Fibroblast of skin of abdomen (primary cell): ENCODE data around the gene PHF20. TPM values are rescaled to one million over a fixed set of nuclear protein-coding genes. Genes with fewer than 3 reads are reported as not detected.
"Not testable (repeated sequence)": the region's sequence is repeated elsewhere in the genome, so short reads cannot be mapped to it uniquely, and the experiment has no call there.

Experiments
- DNase-seq: peaks from one replicate; pipeline ENCODE4 v3.0.0-alpha.2; 2013
- polyA plus RNA-seq, 2 experiments: library from polyadenylated mRNA; unstranded; fragments of 120-200 nt; gene quantifications; one replicate each; pipeline ENCODE4 v1.2.1, GENCODE V29; 2013; ENCODE audit not compliant: insufficient read length in 2 of 2

Gene PHF20
- polyA plus RNA-seq (2013, experiment 1 of 2; ENCODE audit: insufficient read length): 24.5 TPM
- 23.6 TPM for polyA plus RNA-seq (2013, experiment 2 of 2; ENCODE audit: insufficient read length)

DNA sequence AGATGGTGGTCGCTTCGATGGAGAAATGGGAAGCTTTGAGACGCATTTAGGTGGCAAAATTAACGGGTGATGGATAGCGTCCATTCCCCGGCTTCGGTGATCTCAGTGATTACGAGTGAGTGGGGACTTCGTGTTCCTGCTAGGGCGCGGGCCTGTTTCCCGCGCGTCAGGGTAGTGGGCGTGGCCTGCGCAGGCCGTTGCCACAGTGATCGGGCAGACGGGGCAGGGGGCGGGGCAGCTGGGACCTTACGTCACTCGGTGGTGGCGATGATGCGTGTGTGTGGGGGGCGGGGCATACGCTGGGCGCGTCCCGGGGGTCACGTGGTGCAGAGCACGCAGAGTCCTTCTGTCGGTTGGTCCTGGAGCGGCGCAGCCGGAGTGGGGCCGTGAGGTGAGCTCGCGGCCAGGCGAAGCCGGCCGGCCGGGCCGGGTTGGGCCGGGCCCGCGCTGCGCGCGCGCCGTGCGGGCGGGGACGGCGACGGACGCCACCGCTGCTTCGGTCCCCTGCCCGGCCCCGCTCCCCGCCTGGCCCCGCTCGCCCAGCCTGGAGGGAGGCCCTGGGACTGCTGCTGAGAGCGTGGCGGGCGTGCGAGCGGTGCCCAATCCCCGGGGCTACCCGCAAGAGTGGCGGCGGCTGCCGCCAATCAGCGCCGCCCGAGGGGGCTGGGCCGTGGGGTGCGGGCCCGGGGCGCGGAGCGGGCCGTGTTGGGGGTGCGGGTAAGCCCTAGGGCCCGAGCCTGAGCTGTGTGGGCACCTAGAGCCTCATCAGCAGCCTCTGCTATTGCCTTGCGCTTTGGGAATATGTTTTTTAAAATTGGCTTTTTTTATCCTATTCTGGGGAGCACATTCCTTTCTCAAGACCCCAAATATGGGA lies at the start of gene PHF20:
Gene PHF20, plus strand, starts transcription at position 327 of the 874 bp plus-strand sequence. CDS start 29,508 bp downstream, outside the sequence.
- peak; percentile 96 for DNase-seq

DNA sequence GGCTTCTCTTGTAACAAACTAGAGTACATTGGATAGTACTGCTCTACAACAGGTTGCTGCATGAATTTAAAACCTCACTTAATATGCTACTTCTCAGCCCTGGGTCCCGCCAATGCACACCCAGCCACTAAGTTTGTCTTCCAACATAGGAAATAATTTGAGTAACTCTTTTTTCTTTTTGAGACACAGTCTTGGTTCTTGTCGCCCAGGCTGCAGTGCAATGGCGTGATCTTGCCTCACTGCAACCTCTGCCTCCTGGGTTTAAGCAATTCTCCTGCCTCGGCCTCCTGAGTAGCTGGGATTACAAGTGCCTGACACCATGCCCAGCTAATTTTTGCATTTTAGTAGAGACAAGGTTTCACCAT lies 48.6 kb upstream of the PHF20 start:
- DNase-seq: not testable (repeated sequence)

DNA sequence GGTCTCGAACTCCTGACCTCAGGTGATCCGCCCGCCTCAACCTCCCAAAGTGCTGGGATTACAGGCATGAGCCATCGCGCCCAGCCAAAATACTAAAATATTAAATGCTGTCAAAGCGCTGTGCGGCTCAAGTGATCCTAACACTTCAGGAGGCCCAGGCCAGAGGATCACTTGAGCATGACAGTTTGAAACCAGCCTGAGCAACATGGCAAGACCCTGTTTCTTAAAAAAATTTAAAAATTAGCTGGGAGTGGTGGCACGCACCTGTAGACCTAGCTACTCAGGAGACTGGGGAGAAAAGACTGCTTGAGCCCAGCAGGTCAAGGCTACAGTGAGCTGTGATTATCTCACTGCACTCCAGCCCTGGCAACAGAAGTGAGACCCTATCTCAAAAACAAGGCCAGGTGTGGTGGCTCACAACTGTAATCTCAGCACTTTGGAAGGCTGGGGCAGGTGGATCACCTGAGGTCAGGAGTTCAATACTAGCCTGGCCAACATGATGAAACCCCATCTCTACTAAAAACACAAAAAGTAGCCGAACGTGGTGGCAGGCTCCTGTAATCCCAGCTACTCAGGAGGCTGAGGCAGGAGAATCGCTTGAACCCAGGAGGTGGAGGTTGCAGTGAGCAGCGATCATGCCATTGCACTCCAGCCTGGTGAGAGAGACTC lies 48.0 kb upstream of the PHF20 start:
- DNase-seq: not testable (repeated sequence)

DNA sequence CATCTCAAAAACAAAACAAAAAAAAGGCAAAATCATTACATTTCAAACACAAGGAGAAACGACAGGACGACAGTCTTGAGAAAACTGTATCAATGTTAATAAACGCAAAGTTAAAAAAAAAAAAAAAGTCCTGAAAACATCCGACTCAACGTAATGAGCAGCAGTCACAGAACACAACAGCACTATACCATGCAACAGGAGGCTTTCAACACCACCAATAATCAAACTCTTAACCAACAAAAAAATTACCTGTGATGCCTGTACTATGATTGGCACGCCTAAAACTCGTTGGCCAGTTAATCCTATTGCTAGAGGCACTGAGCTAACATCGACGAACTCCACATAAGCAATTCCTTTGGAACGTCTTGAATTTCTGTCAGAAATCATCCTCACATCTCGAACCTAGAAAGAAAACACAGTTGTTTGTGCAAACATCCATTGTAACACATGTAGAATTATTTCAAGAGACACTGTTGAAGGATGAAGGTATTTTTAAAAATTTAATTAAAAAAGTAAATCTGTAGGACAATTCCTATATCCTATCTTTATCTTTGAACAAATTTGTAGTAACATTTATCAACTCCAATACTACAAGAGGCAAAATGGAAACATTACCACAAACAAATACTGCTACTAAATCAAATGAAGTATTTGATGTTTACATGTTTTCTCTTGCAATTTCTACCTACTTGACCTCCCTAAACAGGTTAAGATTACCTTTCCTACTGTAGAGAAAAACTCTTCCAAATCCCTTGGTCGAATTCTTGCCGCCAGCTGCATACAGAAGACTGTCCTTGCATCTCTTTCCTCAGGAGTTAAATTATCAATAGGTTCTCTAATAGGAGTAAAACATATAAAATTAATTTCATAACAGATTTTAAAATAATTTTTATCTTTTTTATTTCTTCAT lies 47.2 kb upstream of the PHF20 start:
- no peak for DNase-seq

DNA sequence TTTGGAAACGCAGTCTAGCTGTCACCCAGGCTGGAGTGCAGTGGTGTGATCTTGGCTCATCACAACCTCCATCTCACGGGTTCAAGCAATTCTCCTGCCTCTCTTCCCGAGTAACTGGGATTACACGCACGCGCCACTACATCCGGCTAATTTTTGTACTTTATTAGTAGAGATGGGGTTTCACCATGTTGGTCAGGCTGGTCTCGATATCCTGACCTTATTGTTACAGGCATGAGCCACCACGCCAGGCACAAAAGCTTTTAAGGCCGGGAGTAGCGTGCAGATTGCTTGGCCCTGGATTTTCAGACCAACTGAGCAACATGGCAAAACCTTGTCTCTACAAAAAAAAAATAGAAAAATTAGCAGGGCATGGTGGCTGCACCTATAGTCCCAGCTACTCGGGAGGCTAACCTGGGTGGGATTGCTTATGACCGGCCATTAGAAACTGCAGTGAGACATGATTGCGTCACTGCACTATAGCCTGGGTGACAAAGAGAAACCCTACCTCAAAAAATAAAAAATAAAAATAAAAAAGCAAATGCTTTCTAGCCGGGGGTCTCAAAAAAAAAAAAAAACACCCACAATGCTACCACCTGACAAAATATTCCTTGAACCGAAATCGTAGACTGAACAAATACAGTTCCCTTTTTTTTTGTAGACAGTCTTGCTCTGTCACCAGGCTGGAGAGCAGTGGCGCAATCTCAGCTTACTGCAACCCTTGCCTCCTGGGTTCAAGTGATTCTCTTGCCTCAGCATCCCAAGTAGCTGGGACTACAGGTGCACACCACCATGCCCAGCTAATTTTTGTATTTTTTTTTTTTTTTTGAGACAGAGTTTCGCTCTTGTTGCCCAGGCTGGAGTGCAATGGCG lies 44.7 kb upstream of the PHF20 start:
- DNase-seq: no peak

DNA sequence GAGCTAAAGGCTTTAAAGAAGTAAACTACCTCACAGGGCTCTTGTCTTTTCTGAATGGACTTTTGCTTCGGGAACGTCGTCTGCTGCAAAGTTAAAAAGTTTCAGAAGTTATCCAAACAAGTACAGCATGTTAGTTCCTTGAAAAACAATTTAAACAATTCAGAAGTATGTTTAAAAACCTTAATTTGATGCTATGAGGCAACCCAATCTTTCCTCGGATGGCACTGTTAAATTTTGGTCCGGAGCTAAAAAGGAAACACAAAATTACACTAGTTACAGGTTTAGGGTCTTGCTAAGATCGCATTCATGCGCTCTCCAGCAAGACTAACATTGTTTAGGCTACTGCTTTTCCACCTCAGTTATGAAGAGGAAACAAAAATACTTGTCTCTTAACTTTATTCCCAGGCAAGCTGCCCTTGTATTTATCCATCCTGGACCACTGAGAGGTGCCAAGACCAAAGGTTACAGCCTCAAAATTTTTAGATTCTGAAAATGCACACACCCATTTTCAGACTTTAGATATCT lies 42.5 kb upstream of the PHF20 start:
- no peak for DNase-seq

DNA sequence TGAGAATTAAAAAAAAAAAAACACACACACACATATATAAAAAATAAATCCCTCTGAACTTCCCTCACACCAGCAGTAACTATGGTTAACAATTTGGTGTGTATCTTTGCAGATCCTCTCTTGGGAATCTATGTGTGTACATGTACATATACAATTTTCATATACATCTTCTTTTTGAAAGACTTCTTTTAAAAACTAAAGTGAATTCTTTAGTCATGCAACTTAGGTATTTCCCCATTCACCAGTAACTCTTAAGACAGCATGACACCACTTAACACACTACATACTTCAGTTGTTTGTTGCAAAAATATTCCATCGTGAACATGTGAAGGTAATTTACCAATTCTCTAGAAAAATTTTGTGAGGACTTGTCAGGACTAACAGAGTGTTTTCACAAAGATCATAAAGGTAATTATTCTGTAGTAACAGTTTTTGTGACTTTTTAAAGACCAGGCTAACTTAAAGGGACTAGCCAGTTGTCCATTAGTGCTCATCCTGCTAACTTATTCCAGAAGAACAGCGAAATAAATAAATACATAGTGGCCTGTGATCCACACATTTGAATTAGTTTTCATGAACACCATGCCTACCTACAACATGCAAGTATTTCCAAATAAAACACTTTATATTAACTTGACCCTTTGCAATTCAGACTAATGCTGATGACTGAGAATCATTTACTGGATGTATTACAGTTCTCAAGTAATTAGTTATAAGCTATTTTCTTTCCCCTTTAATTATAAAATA lies 41.8 kb upstream of the PHF20 start:
- DNase-seq: no peak

DNA sequence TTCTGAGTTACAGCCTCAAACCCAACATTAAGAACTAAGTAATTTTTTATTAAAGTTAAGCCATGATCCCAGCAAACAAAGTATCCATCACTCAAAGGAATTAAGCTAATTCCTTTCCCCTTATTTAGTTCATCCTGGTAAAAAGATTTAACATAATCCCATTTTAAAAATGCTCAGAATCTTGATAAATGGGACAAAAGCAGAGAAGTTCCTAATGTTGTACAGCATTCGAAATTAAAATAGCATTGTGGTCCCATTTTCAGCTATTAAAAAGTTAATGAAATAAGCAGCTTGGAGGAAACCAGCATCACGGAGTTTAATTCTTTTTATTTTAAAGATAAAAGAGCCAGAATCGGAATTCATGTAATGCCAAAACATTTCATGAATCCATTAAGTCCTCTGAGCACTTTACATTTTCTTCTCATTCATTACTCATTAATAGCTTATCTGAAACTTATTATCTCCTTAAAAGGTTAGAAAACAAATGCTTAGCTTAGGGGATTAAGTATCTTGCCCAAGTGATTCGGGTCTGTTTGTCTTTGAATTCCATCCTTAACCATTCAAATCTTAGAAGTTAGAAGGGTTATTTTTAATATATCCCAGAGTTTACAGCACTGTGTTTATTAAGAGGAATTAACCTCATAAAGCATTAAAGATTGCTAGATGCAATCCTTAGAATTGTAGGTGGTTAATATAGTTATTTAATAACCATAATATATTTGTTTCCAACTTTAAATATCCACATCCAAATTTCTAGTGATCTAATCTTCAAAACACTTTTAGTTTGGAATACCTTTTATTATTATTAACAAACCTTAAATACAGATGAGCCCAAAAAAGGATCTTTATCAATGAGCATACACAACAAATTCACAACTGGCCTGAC lies 41.0 kb upstream of the PHF20 start:
- no peak for DNase-seq

DNA sequence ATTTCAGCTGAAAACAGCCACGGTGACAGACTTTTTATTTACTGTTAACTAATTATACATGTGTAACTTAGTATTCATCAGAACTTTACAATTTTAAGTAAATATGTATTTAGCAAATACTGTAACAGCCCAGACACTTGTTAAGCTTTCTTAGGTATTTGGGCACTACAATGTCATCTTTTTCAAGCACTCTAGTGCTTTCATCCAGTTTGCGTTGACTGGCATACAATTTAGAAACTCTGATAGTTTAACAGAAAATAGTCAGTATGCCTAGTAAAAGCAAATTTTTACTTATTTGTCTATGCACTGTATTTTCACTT lies 40.4 kb upstream of the PHF20 start:
- DNase-seq: no peak

DNA sequence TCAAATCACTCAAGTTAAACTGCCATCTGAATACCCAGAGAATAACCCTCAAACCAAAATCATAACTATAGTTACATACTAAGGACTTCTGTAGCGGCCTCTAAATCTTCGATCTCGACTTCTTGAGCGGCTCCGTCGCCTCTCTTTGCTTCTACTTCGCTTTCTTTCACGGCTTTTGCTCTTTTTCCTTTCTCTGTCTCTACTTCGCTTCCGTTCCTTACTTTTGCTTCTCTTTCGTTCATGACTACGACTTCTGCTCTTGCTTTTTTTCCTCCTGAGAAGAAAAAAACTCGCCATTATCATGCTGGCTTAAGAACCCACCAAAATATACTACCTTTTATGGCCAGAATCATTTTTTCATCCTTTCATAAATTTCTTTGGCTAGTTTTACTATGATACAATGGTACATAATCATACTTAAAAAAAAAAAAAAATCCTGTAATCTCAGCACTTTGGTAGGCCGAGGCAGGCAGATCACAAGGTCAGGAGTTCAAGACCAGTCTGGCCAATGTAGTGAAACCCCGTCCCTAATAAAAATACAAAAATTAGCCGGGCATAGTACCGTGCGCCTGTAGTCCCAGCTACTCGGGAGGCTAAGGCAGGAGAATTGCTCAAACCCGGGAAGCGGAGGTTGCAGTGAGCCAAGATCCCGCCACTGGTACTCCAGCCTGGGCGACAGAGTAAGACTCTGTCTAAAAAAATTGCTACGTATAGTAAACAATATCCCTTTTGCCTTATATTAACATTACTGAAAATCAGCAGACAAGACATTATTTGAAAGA lies 39.8 kb upstream of the PHF20 start:
- no peak for DNase-seq

DNA sequence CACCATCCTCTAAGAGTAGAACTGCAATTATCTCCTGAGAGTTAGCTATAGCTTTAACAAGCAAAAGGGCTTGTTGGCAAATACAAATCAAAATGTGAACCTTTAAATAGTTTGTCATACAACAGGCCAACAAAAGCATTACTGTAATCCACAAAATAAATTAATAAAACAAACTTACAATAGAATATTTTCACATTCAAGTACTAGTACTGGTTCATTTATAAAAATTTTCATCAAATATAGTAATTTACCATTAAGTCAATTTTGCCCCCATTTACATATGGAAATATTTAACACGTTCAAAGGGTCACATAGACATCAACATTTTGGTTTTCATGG lies 39.2 kb upstream of the PHF20 start:
- DNase-seq: no peak

DNA sequence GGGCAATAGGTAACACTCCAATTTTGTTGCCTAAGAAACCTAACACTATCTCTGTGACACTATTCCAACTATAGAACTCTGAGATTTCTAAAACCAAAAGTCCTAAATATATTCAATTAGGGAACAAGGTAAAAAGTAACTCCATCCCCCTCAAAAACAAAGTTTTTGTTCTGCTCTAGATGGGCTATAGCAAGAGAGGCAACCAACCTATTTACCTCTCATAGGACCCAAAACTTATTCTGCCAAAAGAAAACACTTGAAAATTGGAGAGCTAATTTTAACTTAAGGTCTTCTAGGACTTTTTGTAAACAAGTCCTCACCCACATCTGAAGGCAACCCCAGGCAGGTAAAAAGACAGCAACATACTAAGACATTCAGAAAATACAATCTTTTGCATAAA lies 37.4 kb upstream of the PHF20 start:
- DNase-seq: no peak

DNA sequence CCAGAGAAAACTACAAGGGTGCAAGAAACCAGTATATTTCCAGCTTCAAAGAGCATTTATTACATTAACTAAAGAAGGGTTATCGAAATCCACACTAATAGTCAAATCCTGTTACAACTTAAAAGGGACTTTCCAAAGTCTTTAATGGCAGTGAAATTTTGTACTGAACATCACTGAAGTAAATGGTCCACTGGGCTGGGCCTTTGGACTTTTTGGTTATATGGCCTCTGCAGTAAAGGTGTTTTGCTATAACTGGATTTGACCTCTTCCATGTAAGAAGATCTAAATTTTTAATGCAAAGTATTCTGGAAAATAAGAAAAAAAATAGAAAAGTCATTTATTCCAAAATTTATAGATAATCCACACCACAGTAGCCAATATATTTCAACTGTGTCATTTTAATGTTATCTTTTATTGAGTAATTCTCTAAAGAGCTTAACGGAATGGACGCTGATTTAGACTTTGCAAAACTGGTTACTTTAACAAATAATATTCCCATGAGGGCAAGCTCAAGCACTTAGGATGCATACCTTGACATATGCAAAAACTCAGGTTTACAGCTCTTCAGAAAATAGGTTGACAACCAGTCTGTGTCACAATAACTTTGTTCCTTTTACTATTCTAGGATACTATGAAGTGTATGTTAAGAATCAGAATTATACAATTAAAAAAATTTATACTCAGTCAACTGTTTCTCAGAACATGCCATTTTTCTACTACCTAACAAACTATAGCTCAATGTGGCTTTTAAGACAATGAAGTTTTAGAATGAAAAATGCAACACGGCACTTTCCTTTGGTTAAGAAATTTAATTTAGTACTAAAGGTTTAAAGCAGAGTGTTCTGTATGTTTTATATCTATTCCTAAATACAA lies 36.8 kb upstream of the PHF20 start:
- no peak for DNase-seq

DNA sequence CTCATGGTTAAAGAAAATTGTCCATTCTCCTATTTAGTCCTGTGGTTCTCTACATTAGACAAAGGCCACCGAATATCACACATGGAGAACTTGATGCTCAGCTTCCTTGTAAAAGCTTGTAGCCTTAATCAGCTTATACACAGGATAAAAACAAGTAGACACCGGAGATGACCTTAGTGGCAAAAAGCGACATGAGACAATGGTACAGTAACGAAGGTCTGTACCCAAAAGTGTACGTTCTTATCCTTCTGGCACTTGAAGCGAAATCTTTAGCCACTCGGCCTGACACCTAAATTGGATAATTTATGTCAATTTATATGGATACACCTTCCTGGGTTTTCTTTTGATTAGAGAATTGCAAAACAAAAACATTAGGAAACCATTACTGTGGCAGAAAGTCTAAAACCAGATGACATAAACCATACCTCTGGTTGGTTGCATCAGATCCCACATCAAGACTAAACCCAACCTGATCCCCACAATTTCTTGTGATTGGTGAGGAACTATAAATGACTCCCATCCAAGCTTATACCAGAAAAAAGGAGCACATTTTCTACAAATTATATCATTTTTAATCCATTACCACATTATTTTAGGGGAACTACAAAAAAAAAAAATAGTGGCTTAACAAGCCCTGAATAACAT lies 35.9 kb upstream of the PHF20 start:
- no peak for DNase-seq

DNA sequence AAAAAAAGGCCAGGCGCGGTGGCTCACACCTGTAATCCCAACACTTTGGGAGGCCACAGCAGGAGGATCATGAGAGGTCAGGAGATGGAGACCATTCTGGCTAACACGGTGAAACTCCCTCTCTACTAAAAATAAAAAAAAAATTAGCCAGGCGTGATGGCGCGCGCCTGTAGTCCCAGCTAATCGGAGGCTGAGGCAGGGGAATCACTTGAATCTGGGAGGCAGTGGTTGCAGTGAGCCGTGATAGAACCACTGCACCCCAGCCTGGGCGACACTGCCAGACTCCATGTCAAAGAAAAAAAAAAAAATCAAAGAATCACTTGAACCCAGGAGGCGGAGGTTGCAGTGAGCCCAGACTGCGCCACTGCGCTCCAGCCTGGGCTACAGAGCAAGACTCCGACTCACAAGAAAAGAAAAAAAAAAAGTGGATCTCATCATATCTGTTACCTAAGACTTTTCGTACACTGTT lies 33.9 kb upstream of the PHF20 start:
- no peak for DNase-seq

DNA sequence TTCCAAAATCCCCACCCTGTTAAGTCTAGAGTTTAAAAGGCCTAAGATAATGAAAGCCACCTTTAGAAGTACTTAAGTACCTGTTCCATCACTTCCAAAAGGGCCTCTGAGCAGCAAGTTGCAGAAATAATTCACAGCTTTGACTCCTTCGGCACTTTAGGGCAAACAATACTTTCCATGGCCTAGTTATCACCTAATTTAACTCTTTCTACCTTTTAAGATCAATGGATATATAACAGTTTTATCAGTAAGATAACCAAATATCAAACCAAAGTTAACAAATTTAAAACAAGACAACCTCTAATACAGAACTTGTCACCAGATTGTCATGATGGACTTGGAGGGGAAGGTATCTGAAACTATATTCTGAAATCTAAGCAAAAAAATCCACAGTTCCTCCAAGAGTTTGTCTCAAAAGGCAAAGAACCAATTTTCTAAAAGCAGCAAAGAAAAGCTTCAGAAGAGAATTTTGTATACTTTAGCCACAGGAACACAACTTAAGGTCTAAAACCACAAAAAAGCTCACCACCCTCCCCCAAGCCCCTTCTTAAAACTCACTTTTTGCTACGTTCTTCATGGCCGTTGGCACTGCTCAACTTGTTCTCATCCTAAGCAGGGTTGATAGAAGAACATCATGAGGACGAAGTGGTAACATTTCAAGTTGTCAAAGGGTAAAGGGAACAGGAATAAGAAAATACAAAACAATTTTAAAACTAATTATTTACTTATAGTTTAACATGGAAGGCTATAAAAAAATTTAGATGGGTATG lies 33.2 kb upstream of the PHF20 start:
- DNase-seq: no peak
